ENCODE results near the gene RAB44.

The RAB44 gene

GRCh38 chr6:36714511-36714910, 16.9 kb downstream of the RAB44 start:
- Histone ChIP-seq H2AFZ (ENCODE audit: low read length) (no peak overlapping the region), H3K36me3 (ENCODE audit: insufficient read depth, low read length) (no peaks in the 10 kb centered on the region), H3K9me3 (ENCODE audit: low read length) (no peaks in the 10 kb centered on the region), H3K27me3 (ENCODE audit: insufficient read depth, low read length) (no peaks in the 10 kb centered on the region), H3K4me2 (ENCODE audit: low read length) (no peak overlapping the region), H3K27ac (ENCODE audit: low read depth, low read length, poor library complexity, severe bottlenecking) (no peak overlapping the region), H3K9ac (ENCODE audit: low read length) (no peak overlapping the region), H3K4me1 (ENCODE audit: insufficient read depth, low read length, severe bottlenecking) (no peaks in the 10 kb centered on the region), H4K20me1 (ENCODE audit: insufficient read depth, low read length) (no peaks in the 10 kb centered on the region), H3K4me3 (ENCODE audit: low read depth, low read length, poor library complexity, severe bottlenecking) (no peak overlapping the region), H3K79me2 (ENCODE audit: insufficient read depth, low read length) (no peaks in the 10 kb centered on the region), H3F3A (ENCODE audit: insufficient read depth, low read length) (no peaks in the 10 kb centered on the region), H3K9me2 (ENCODE audit: low read depth, low read length) (no peaks in the 10 kb centered on the region)
- TF ChIP-seq EZH2 (IDR thresholded peaks at IDR 0.05; ENCODE audit: borderline replicate concordance, low read length) (no peak), CTCF (IDR thresholded peaks at IDR 0.05; ENCODE audit: low read length) (no peak)

- Histone ChIP-seq H3K9me3 (ENCODE audit: low read length) (no peaks in the 10 kb centered on the region), H3K4me2 (ENCODE audit: low read length) (no peak overlapping the region), H4K20me1 (ENCODE audit: insufficient read depth, low read length) (no peaks in the 10 kb centered on the region), H3K9me2 (ENCODE audit: low read depth, low read length) (no peaks in the 10 kb centered on the region), H3K27ac (ENCODE audit: low read depth, low read length, poor library complexity, severe bottlenecking) (no peak overlapping the region), H3F3A (ENCODE audit: insufficient read depth, low read length) (no peaks in the 10 kb centered on the region), H3K27me3 (ENCODE audit: insufficient read depth, low read length) (no peaks in the 10 kb centered on the region), H3K79me2 (ENCODE audit: insufficient read depth, low read length) (no peaks in the 10 kb centered on the region), H3K4me3 (ENCODE audit: low read depth, low read length, poor library complexity, severe bottlenecking) (no peak overlapping the region), H3K36me3 (ENCODE audit: insufficient read depth, low read length) (no peaks in the 10 kb centered on the region), H2AFZ (ENCODE audit: low read length) (no peak overlapping the region), H3K9ac (ENCODE audit: low read length) (no peak overlapping the region), H3K4me1 (ENCODE audit: insufficient read depth, low read length, severe bottlenecking) (peaks cover 8% of the 10 kb centered on the region)
- TF ChIP-seq EZH2 (IDR thresholded peaks at IDR 0.05; ENCODE audit: borderline replicate concordance, low read length): no peak
- no peak for TF ChIP-seq CTCF (IDR thresholded peaks at IDR 0.05; ENCODE audit: low read length)
Measured at GRCh38 chr6:36715469-36715868, 17.8 kb downstream of the RAB44 start.

GRCh38 chr6:36716476-36717093, 19.0 kb downstream of the RAB44 start:
- H3K36me3 ChIP-seq (ENCODE audit: insufficient read depth, low read length): no peaks in the 10 kb centered on the region
- H3K4me1 ChIP-seq (ENCODE audit: insufficient read depth, low read length, severe bottlenecking): peaks cover 8% of the 10 kb centered on the region
- no peak overlapping the region for H2AFZ ChIP-seq (ENCODE audit: low read length)
- H3K27me3 ChIP-seq (ENCODE audit: insufficient read depth, low read length): no peaks in the 10 kb centered on the region
- no peaks in the 10 kb centered on the region for H3F3A ChIP-seq (ENCODE audit: insufficient read depth, low read length)
- no peaks in the 10 kb centered on the region for H3K9me2 ChIP-seq (ENCODE audit: low read depth, low read length)
- no peaks in the 10 kb centered on the region for H4K20me1 ChIP-seq (ENCODE audit: insufficient read depth, low read length)
- no peaks in the 10 kb centered on the region for H3K9me3 ChIP-seq (ENCODE audit: low read length)
- H3K9ac ChIP-seq (ENCODE audit: low read length): no peak overlapping the region
- H3K79me2 ChIP-seq (ENCODE audit: insufficient read depth, low read length): no peaks in the 10 kb centered on the region
- H3K4me3 ChIP-seq (ENCODE audit: low read depth, low read length, poor library complexity, severe bottlenecking): no peak overlapping the region
- TF ChIP-seq EZH2 (IDR thresholded peaks at IDR 0.05; ENCODE audit: borderline replicate concordance, low read length) (no peak), CTCF (IDR thresholded peaks at IDR 0.05; ENCODE audit: low read length) (no peak)
- H3K4me2 ChIP-seq (ENCODE audit: low read length): no peak overlapping the region
- no peak overlapping the region for H3K27ac ChIP-seq (ENCODE audit: low read depth, low read length, poor library complexity, severe bottlenecking)

All from OCI-LY1 (cell line).